ENCODE measurements around the gene OR51E1. TPM values are rescaled to one million over a fixed set of nuclear protein-coding genes. Genes with fewer than 3 reads are reported as not detected.

Gene OR51E1
- total RNA-seq, 1 donor from 2014 or later = 1.2 TPM

GRCh38 chr11:4641501-4641900 is 2.3 kb upstream of the OR51E1 start:
- DNase-seq (ENCODE audit: low spot score) = no peak
- no peak for TF ChIP-seq CTCF (IDR thresholded peaks at IDR 0.05)
- Mint-ChIP-seq H3K9me3 (ENCODE audit: low read depth) (no peaks in the 10 kb centered on the region), H3K4me3 (ENCODE audit: unreplicated experiment) (no peak overlapping the region), H3K27me3 (ENCODE audit: low read depth) (no peaks in the 10 kb centered on the region), H3K36me3 (ENCODE audit: low read depth) (no peaks in the 10 kb centered on the region), H3K4me1 (ENCODE audit: low read depth) (peaks cover 44% of the 10 kb centered on the region), H3K27ac (ENCODE audit: unreplicated experiment) (no peak overlapping the region)

- H3K27me3 Mint-ChIP-seq (ENCODE audit: low read depth) = no peaks in the 10 kb centered on the region
- H3K4me1 Mint-ChIP-seq (ENCODE audit: low read depth) = peaks cover 44% of the 10 kb centered on the region
- no peak for TF ChIP-seq CTCF (IDR thresholded peaks at IDR 0.05)
- H3K36me3 Mint-ChIP-seq (ENCODE audit: low read depth) = no peaks in the 10 kb centered on the region
- H3K4me3 Mint-ChIP-seq (ENCODE audit: unreplicated experiment) = no peak overlapping the region
- no peak for DNase-seq (ENCODE audit: low spot score)
- no peak overlapping the region for H3K27ac Mint-ChIP-seq (ENCODE audit: unreplicated experiment)
- H3K9me3 Mint-ChIP-seq (ENCODE audit: low read depth) = no peaks in the 10 kb centered on the region
Measured at GRCh38 chr11:4642043-4642442, 1.7 kb upstream of the OR51E1 start.

- peaks cover 53% of the 10 kb centered on the region for H3K4me1 Mint-ChIP-seq (ENCODE audit: low read depth)
- no peaks in the 10 kb centered on the region for H3K27me3 Mint-ChIP-seq (ENCODE audit: low read depth)
- no peaks in the 10 kb centered on the region for H3K36me3 Mint-ChIP-seq (ENCODE audit: low read depth)
- no peak overlapping the region for H3K27ac Mint-ChIP-seq (ENCODE audit: unreplicated experiment)
- no peak for DNase-seq (ENCODE audit: low spot score)
- no peaks in the 10 kb centered on the region for H3K9me3 Mint-ChIP-seq (ENCODE audit: low read depth)
- no peak overlapping the region for H3K4me3 Mint-ChIP-seq (ENCODE audit: unreplicated experiment)
- TF ChIP-seq CTCF (IDR thresholded peaks at IDR 0.05) = no peak
Measured at GRCh38 chr11:4643076-4643475, 706 bp upstream of the OR51E1 start.

GRCh38 chr11:4644233-4644632 is 451 bp downstream of the OR51E1 start:
- Mint-ChIP-seq H3K4me1 (ENCODE audit: low read depth) (peaks cover 57% of the 10 kb centered on the region), H3K36me3 (ENCODE audit: low read depth) (no peaks in the 10 kb centered on the region), H3K27ac (ENCODE audit: unreplicated experiment) (peak overlapping the region; percentile 10), H3K9me3 (ENCODE audit: low read depth) (no peaks in the 10 kb centered on the region), H3K27me3 (ENCODE audit: low read depth) (peaks cover under 1% of the 10 kb centered on the region), H3K4me3 (ENCODE audit: unreplicated experiment) (peak overlapping the region; percentile 11)
- TF ChIP-seq CTCF (IDR thresholded peaks at IDR 0.05) = no peak
- DNase-seq (ENCODE audit: low spot score) = no peak

DNA sequence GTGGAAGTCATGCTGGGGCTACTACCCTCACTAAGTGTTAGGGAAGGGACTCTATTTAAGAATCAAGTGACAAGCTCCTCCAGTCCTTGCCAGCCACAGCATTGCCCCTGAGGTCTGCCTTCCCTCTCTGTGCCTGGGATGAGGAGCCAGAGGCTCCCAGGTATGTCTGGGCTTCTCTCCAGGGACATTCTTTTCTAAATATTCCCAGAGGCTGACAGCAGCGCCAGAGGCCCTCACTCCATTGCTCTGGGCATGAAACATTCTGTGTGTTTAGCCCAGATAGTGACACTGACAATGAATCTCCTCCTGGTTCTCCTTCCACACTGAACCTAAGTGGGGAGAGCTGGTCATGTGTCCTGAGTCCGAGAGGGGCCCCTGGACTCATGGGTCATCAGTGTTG is 2.2 kb downstream of the OR51E1 start:
- no peak for DNase-seq (ENCODE audit: low spot score)
- H3K4me1 Mint-ChIP-seq (ENCODE audit: low read depth) = peaks cover 57% of the 10 kb centered on the region
- no peaks in the 10 kb centered on the region for H3K36me3 Mint-ChIP-seq (ENCODE audit: low read depth)
- H3K27me3 Mint-ChIP-seq (ENCODE audit: low read depth) = peaks cover 4% of the 10 kb centered on the region
- H3K27ac Mint-ChIP-seq (ENCODE audit: unreplicated experiment) = no peak overlapping the region
- TF ChIP-seq CTCF (IDR thresholded peaks at IDR 0.05) = no peak
- no peaks in the 10 kb centered on the region for H3K9me3 Mint-ChIP-seq (ENCODE audit: low read depth)
- no peak overlapping the region for H3K4me3 Mint-ChIP-seq (ENCODE audit: unreplicated experiment)

Measured in chondrocyte (in vitro differentiated cells).